MM.1S (cell line): ENCODE measurements around the gene GORAB.
A peak's percentile ranks its signal among the peaks of the same experiment; 100 is the strongest.

ENCODE experiments used
- DNase-seq: peaks from one replicate; pipeline ENCODE4 v3.0.0-alpha.2; 2015
- H2AFZ ChIP-seq: fragments of 300-600 bp; sonication (generic); 2 replicates; pipeline ENCODE4 v1.6.0; 2016; ENCODE audit warnings: antibody characterized with exemption, low read length
- H3F3A ChIP-seq: fragments of 300-600 bp; sonication (generic); 2 replicates; pipeline ENCODE4 v1.6.1; 2016; ENCODE audit warnings: mild to moderate bottlenecking, antibody characterized with exemption, low read length, moderate library complexity, mixed read lengths; ENCODE audit not compliant: insufficient read depth
- H3K27ac ChIP-seq: fragments of 300-600 bp; sonication (generic); 2 replicates; pipeline ENCODE4 v1.5.1; 2016; ENCODE audit warnings: mild to moderate bottlenecking, low read length
- H3K27me3 ChIP-seq: fragments of 300-600 bp; sonication (generic); replicated peaks from 2 replicates; pipeline ENCODE4 v1.6.0; 2016; ENCODE audit warnings: low read length; ENCODE audit not compliant: insufficient read depth
- H3K36me3 ChIP-seq: fragments of 300-600 bp; sonication (generic); replicated peaks from 2 replicates; pipeline ENCODE4 v1.6.1; 2016; ENCODE audit warnings: mild to moderate bottlenecking, low read length, mixed read lengths; ENCODE audit not compliant: insufficient read depth
- H3K4me1 ChIP-seq: fragments of 300-600 bp; sonication (generic); 2 replicates; pipeline ENCODE4 v1.6.1; 2016; ENCODE audit warnings: low read length, mixed read lengths
- H3K4me2 ChIP-seq: fragments of 300-600 bp; sonication (generic); 2 replicates; pipeline ENCODE4 v1.6.0; 2016; ENCODE audit warnings: low read depth, low read length
- H3K4me3 ChIP-seq: fragments of 300-600 bp; sonication (generic); 2 replicates; pipeline ENCODE4 v1.5.1; 2016; ENCODE audit warnings: low read length, mixed read lengths
- H3K79me2 ChIP-seq: fragments of 300-600 bp; sonication (generic); 2 replicates; pipeline ENCODE4 v1.6.1; 2016; ENCODE audit warnings: mixed run types, low read length, mixed read lengths
- H3K9ac ChIP-seq: fragments of 300-600 bp; sonication (generic); 2 replicates; pipeline ENCODE4 v1.6.1; 2016; ENCODE audit warnings: low read length, mixed read lengths
- H3K9me2 ChIP-seq: fragments of 300-600 bp; sonication (generic); replicated peaks from 2 replicates; pipeline ENCODE4 v1.6.1; 2016; ENCODE audit warnings: mild to moderate bottlenecking, low read length, mixed read lengths; ENCODE audit not compliant: insufficient read depth
- H3K9me3 ChIP-seq: fragments of 300-600 bp; sonication (generic); replicated peaks from 2 replicates; pipeline ENCODE4 v1.6.1; 2016; ENCODE audit warnings: mild to moderate bottlenecking, low read length, mixed read lengths; ENCODE audit not compliant: insufficient read depth
- H4K20me1 ChIP-seq: fragments of 300-600 bp; sonication (generic); 2 replicates; pipeline ENCODE4 v1.6.1; 2016; ENCODE audit warnings: mild to moderate bottlenecking, low read length, moderate library complexity, mixed read lengths; ENCODE audit not compliant: insufficient read depth
- EZH2 ChIP-seq: fragments of 300-600 bp; sonication (generic); optimal IDR thresholded peaks from 2 replicates; pipeline ENCODE3; 2017; ENCODE audit warnings: low read depth, mild to moderate bottlenecking, antibody characterized with exemption, low read length, mixed read lengths
- EZH2phosphoT487 ChIP-seq: fragments of 300-600 bp; sonication (generic); IDR thresholded peaks from 2 replicates; pipeline ENCODE4 v1.6.1; 2018; ENCODE audit warnings: antibody characterized with exemption, low read length
- TF ChIP-seq, protein P1 (sequence below): fragments of 300-600 bp; sonication (generic); IDR thresholded peaks from 2 replicates; pipeline ENCODE4 v1.5.1; 2016; ENCODE audit warnings: antibody characterized with exemption, low read length, mixed read lengths

Gene GORAB, protein sequence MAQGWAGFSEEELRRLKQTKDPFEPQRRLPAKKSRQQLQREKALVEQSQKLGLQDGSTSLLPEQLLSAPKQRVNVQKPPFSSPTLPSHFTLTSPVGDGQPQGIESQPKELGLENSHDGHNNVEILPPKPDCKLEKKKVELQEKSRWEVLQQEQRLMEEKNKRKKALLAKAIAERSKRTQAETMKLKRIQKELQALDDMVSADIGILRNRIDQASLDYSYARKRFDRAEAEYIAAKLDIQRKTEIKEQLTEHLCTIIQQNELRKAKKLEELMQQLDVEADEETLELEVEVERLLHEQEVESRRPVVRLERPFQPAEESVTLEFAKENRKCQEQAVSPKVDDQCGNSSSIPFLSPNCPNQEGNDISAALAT

DNA sequence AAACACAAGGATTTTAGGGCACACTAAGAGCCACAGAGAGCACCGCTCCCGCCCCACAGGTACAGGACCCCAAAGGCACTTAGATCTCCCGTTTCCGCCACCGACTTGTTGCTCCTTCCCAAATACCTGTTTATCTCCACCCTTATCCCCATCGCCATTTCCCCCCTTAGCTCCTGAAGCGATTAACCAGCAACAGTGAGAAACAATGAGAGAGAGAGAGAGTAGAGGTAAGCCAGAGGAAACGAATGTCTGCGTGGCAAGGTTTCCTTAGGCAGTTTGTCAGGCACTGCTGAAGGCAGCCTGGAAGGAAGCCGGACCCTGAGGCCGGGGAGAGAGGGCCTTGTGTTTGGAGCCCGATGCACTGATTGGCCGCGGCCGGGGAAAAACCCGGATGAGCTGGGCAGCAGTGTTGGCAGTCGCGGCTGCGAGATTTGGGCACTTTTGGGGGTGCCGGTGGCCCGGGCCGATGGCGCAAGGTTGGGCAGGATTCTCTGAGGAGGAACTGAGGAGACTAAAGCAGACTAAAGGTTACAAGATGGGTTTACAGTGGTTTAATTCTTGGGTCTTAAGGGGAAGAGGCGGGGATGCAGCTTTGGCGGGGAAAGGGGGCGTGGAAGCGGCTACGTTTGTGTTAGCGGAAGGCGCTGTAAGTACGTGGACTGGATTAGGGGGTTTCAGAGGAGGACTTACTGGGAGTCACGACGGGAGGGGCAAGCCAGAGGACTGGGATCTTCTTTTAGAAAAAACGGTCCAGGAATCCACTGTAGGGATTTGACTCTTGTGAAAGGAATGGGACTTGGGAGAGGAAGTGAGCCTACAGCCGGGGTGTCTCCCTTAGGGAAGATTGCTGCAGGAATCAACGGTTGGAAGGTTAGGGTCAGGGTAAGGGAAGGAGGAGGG, at the start of gene GORAB:
Gene GORAB (plus strand): TSS at position 409 of the 900 bp plus-strand sequence. CDS start 58 bp downstream, at position 467.
- no peaks in the 10 kb centered on the region for H3K9me3 ChIP-seq
- TF ChIP-seq, protein P1, sequence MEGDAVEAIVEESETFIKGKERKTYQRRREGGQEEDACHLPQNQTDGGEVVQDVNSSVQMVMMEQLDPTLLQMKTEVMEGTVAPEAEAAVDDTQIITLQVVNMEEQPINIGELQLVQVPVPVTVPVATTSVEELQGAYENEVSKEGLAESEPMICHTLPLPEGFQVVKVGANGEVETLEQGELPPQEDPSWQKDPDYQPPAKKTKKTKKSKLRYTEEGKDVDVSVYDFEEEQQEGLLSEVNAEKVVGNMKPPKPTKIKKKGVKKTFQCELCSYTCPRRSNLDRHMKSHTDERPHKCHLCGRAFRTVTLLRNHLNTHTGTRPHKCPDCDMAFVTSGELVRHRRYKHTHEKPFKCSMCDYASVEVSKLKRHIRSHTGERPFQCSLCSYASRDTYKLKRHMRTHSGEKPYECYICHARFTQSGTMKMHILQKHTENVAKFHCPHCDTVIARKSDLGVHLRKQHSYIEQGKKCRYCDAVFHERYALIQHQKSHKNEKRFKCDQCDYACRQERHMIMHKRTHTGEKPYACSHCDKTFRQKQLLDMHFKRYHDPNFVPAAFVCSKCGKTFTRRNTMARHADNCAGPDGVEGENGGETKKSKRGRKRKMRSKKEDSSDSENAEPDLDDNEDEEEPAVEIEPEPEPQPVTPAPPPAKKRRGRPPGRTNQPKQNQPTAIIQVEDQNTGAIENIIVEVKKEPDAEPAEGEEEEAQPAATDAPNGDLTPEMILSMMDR = no peak
- TF ChIP-seq EZH2 (no peak), EZH2phosphoT487 (no peak)
- no peaks in the 10 kb centered on the region for H3K9me2 ChIP-seq
- peaks cover 42% of the 10 kb centered on the region for H3K79me2 ChIP-seq
- H2AFZ ChIP-seq = peak within 1 kb of the TSS; percentile 72
- H3K36me3 ChIP-seq = no peaks in the 10 kb centered on the region
- H4K20me1 ChIP-seq = no peaks in the 10 kb centered on the region
- no peaks in the 10 kb centered on the region for H3K27me3 ChIP-seq
- peak within 1 kb of the TSS; percentile 85 for H3K4me3 ChIP-seq
- H3K27ac ChIP-seq = peak within 1 kb of the TSS; percentile 72
- peaks cover 10% of the 10 kb centered on the region; the same call in 1 of the 2 replicates for H3K4me1 ChIP-seq
- peak within 1 kb of the TSS; percentile 81 for H3K9ac ChIP-seq
- peak; percentile 95 for DNase-seq
- H3K4me2 ChIP-seq = peak within 1 kb of the TSS; percentile 81
- peaks cover 4% of the 10 kb centered on the region; the same call in 1 of the 2 replicates for H3F3A ChIP-seq

DNA sequence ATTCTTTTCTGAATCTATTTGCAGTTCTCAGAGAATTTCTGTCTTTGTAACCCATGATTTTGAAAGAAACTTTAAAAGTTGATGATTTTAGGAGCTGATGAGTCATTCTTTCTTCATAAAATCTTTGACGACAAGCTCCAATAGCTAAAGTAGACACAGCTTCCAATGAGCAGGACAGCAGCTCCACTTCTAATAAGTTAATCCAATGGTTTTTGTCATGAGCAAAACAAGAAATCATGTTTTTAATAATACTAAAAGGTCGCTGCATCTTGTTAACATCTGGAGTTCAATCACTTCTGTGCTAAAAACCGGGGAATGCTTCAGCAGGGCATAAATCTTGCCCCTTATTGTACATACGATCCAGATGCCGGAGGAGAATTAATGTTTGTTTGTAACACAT, 48.9 kb upstream of the GORAB start:
- H3K9ac ChIP-seq = no peak overlapping the region
- no peak for DNase-seq
- H3K36me3 ChIP-seq = no peaks in the 10 kb centered on the region
- H3K4me3 ChIP-seq = no peak overlapping the region
- no peaks in the 10 kb centered on the region for H3K9me2 ChIP-seq
- H3K27ac ChIP-seq = no peak overlapping the region
- H3F3A ChIP-seq = no peaks in the 10 kb centered on the region
- H3K4me1 ChIP-seq = no peaks in the 10 kb centered on the region
- no peak overlapping the region for H3K4me2 ChIP-seq
- no peaks in the 10 kb centered on the region for H3K27me3 ChIP-seq
- no peak overlapping the region for H2AFZ ChIP-seq
- no peaks in the 10 kb centered on the region for H3K9me3 ChIP-seq
- TF ChIP-seq EZH2phosphoT487 (no peak), EZH2 (no peak)
- TF ChIP-seq, protein P1 = no peak
- no peaks in the 10 kb centered on the region for H4K20me1 ChIP-seq
- H3K79me2 ChIP-seq = no peaks in the 10 kb centered on the region

DNA sequence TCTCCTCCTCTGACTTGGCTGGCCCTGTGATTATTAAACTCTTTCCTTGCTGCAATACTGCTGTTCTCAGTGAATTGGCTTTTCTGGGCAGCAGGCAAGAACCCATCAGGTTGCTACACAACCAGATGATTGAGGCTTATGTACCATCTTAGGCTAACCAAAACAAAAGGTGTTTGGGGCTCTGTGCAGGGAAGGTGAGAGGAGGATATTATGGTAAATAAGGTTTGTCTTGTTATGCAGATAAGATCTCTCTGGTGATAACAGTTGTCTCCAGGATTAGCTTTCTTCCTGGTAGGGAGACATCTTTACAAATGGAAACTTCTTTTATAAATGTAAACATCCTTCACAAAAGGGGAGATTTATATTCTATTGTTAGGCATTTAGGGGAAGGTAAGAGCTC, 44.5 kb upstream of the GORAB start:
- Histone ChIP-seq H3K9ac (no peak overlapping the region), H4K20me1 (no peaks in the 10 kb centered on the region)
- TF ChIP-seq, protein P1 = no peak
- TF ChIP-seq EZH2 = no peak

More for the DNA sequence above, 44.5 kb upstream of the GORAB start:
- H3K4me1 ChIP-seq = no peaks in the 10 kb centered on the region
- H3K9me2 ChIP-seq = no peaks in the 10 kb centered on the region
- H3K36me3 ChIP-seq = no peaks in the 10 kb centered on the region
- no peaks in the 10 kb centered on the region for H3K9me3 ChIP-seq
- DNase-seq = no peak
- no peaks in the 10 kb centered on the region for H3K27me3 ChIP-seq
- no peak overlapping the region for H3K27ac ChIP-seq
- H3F3A ChIP-seq = no peaks in the 10 kb centered on the region
- H3K4me2 ChIP-seq = no peak overlapping the region
- H3K4me3 ChIP-seq = no peak overlapping the region
- no peak overlapping the region for H2AFZ ChIP-seq
- no peaks in the 10 kb centered on the region for H3K79me2 ChIP-seq
